Cerebellar nuclear complex (tissue), 1 donor: ENCODE results near the gene IDH3A.

Experiments
- DNase-seq, 2 experiments: peaks; one replicate each; lab custom pipeline; 2025; lab: John Stamatoyannopoulos, UW

The IDH3A gene

GRCh38 chr15:78204351-78205309 lies 55.5 kb downstream of the IDH3A start:
- no peak for DNase-seq

- no peak for DNase-seq
These were observed 56.2 kb downstream of the IDH3A start for GRCh38 chr15:78205337-78205736.

GRCh38 chr15:78205856-78206255 lies 56.7 kb downstream of the IDH3A start:
- no peak for DNase-seq

GRCh38 chr15:78206326-78207109 lies 57.4 kb downstream of the IDH3A start:
- DNase-seq = no peak

- DNase-seq = no peak
These were observed 57.9 kb downstream of the IDH3A start for GRCh38 chr15:78207110-78207458.

- no peak for DNase-seq
These were observed 58.6 kb downstream of the IDH3A start for GRCh38 chr15:78207641-78208340.

GRCh38 chr15:78208341-78208844 lies 59.2 kb downstream of the IDH3A start:
- no peak for DNase-seq

GRCh38 chr15:78208887-78209645 lies 59.9 kb downstream of the IDH3A start:
- no peak for DNase-seq

GRCh38 chr15:78209646-78210348 lies 60.6 kb downstream of the IDH3A start:
- no peak for DNase-seq

- DNase-seq = no peak
These were observed 61.2 kb downstream of the IDH3A start for GRCh38 chr15:78210349-78210717.

GRCh38 chr15:78211189-78211921 lies 62.2 kb downstream of the IDH3A start:
- no peak for DNase-seq

GRCh38 chr15:78212008-78212407 lies 62.8 kb downstream of the IDH3A start:
- DNase-seq = no peak

GRCh38 chr15:78212546-78213424 lies 63.6 kb downstream of the IDH3A start:
- no peak for DNase-seq

GRCh38 chr15:78213425-78213750 lies 64.2 kb downstream of the IDH3A start:
- no peak for DNase-seq

GRCh38 chr15:78213956-78214355 lies 64.8 kb downstream of the IDH3A start:
- DNase-seq = no peak

GRCh38 chr15:78216276-78217104 lies 67.3 kb downstream of the IDH3A start:
- DNase-seq = no peak

GRCh38 chr15:78220713-78221112 lies 71.6 kb downstream of the IDH3A start:
- no peak for DNase-seq
